GM10266 (cell line): Measurements from ENCODE around the gene PAIP1.
A peak's percentile ranks its signal among the peaks of the same experiment; 100 is the strongest.

ENCODE experiments used
- DNase-seq: peaks from one replicate; pipeline ENCODE4 v3.0.0; 2012; ENCODE audit errors: extremely low spot score
- TF ChIP-seq, protein P1 (sequence below): IDR thresholded peaks from 2 replicates; pipeline ENCODE4 v1.5.1; 2012; ENCODE audit warnings: mild to moderate bottlenecking, low read depth; ENCODE audit not compliant: control insufficient read depth, insufficient read depth; ENCODE audit errors: missing control alignments

PAIP1 gene

GRCh38 chr5:43486353-43486752, 70.5 kb downstream of the PAIP1 start:
- TF ChIP-seq, protein P1, sequence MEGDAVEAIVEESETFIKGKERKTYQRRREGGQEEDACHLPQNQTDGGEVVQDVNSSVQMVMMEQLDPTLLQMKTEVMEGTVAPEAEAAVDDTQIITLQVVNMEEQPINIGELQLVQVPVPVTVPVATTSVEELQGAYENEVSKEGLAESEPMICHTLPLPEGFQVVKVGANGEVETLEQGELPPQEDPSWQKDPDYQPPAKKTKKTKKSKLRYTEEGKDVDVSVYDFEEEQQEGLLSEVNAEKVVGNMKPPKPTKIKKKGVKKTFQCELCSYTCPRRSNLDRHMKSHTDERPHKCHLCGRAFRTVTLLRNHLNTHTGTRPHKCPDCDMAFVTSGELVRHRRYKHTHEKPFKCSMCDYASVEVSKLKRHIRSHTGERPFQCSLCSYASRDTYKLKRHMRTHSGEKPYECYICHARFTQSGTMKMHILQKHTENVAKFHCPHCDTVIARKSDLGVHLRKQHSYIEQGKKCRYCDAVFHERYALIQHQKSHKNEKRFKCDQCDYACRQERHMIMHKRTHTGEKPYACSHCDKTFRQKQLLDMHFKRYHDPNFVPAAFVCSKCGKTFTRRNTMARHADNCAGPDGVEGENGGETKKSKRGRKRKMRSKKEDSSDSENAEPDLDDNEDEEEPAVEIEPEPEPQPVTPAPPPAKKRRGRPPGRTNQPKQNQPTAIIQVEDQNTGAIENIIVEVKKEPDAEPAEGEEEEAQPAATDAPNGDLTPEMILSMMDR, result no peak
- no peak for DNase-seq

- TF ChIP-seq, protein P1, result no peak
- DNase-seq, result no peak
Observed at GRCh38 chr5:43485406-43485805, 71.5 kb downstream of the PAIP1 start.

GRCh38 chr5:43484106-43484849, 72.6 kb downstream of the PAIP1 start:
- TF ChIP-seq, protein P1, result peak; percentile 64
- DNase-seq, result peak; percentile 80

GRCh38 chr5:43483298-43484105, 73.4 kb downstream of the PAIP1 start, which contains the start of gene TMEM267:
TSS of gene TMEM267 (minus strand) at chr5:43483865. CDS start at chr5:43453969, 29,896 bp downstream.
- DNase-seq, result peak; percentile 87
- TF ChIP-seq, protein P1, result no peak

DNA sequence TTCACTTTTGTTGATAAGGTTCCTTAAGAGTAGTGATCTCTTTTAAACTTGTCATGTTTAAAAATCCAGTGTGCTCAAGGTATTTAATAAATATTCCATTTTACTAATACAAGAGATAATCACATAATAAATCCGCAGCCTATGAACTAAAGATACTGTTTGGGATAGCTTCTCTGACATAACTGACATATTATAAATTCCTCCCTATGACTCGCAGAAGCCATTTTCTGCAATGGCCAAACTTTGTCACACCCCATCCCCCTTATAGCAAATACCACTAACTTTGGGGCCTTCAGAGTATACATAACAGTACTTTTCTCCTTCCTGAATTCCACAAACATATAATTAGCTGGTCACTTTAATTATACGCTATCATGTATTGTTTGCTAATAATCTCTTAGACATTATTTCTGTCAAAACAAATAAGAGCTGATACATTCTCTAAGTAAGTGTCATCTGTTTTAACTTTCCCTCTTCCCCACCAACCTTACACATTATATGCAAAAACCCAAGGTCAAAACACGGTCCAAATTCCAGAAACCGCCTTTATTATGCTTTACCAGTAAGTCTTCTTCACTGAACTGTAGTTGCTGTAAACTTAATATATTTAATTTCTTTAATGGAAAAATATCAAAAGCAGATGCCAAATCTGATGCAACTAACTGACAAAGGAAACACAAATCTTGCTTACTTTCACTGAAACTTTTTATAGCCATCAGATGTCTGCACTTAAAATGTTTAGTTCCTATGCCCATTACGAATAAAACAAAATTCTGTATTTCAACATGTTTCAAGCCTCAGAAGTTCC, 74.2 kb downstream of the PAIP1 start:
- DNase-seq, result no peak
- TF ChIP-seq, protein P1, result no peak
